ENCODE data around the gene TRMT10B. TPM values are rescaled to one million over a fixed set of nuclear protein-coding genes. Genes with fewer than 3 reads are reported as not detected.
A peak's percentile ranks its signal among the peaks of the same experiment; 100 is the strongest.
"Not testable (repeated sequence)": the region's sequence is repeated elsewhere in the genome, so short reads cannot be mapped to it uniquely, and the experiment has no call there.

TRMT10B gene
- total and polyA plus RNA-seq, 12 donors = 2.9 to 13.0 (median 8.9) TPM

DNA sequence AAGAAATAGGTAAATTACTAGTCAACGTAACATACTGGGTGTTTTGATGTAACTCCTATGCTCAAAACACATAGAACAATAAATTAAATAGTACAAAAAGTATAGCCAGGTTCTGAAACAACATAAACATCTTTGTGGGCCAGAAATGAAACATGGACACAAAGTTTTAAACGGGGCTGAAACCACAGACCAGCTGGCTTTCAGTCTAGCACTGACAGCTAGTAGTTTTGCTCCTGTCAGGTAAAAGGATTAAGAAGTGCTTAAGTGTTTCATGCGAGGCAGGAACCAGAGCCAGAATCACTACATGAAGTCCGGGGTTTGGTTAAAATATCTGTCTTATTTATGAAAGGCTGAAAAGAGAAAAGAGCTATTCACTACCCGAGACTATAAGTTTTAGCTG is 66.5 kb downstream of the TRMT10B start:
- TF ChIP-seq POLR2A (IDR thresholded peaks at IDR 0.05) = no peak
- TF ChIP-seq, protein P1, sequence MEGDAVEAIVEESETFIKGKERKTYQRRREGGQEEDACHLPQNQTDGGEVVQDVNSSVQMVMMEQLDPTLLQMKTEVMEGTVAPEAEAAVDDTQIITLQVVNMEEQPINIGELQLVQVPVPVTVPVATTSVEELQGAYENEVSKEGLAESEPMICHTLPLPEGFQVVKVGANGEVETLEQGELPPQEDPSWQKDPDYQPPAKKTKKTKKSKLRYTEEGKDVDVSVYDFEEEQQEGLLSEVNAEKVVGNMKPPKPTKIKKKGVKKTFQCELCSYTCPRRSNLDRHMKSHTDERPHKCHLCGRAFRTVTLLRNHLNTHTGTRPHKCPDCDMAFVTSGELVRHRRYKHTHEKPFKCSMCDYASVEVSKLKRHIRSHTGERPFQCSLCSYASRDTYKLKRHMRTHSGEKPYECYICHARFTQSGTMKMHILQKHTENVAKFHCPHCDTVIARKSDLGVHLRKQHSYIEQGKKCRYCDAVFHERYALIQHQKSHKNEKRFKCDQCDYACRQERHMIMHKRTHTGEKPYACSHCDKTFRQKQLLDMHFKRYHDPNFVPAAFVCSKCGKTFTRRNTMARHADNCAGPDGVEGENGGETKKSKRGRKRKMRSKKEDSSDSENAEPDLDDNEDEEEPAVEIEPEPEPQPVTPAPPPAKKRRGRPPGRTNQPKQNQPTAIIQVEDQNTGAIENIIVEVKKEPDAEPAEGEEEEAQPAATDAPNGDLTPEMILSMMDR (IDR thresholded peaks at IDR 0.05) = no peak
- Histone ChIP-seq H3K27me3 (no peaks in the 10 kb centered on the region), H3K36me3 (replicated peaks in 1 of 2) (peaks cover 0 to 15% of the 10 kb centered on the region in 2 donors), H3K4me1 (replicated peaks in 1 of 2) (peaks cover 0 to 4% of the 10 kb centered on the region in 2 donors), H3K9me3 (replicated peaks in 1 of 3) (no peaks in the 10 kb centered on the region), H3K27ac (no peak overlapping the region), H3K4me3 (no peak overlapping the region)
- DNase-seq = no peak
- 88 to 95% (median 90%) methylated on average over 5 of the region's 5 CpGs for WGBS, 4 donors
- intact Hi-C loops (cut with DNase I) = loop anchor here in 1 of 2 donors (10.0 kb wide), 1 partner anchor 45 kb away; no protein-coding TSS in a partner anchor

DNA sequence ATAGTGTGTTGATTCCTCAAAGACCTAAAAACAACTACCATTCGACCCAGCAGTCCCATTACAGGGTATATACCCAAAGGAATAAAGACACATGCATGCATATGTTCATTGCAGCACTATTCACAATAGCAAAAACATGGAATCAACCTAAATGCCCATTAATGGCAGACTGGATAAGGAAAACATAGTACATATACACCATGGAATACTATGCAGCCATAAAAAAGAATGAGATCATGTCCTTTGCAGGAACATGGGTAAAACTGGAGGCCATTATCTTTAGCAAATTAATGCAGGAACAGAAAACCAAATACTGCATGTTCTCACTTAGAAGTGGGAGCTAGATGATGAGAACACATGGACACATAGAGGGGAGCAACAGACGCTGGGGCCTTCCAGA is 71.6 kb downstream of the TRMT10B start:
- WGBS, 4 donors = 93 to 99% (median 94%) methylated on average over 2 of the region's 2 CpGs
- not testable (repeated sequence) for H3K27ac ChIP-seq; H3K4me1 ChIP-seq (replicated peaks in 1 of 2); H3K27me3 ChIP-seq; H3K9me3 ChIP-seq (replicated peaks in 1 of 3); DNase-seq; H3K4me3 ChIP-seq
- intact Hi-C loops (cut with DNase I) = loop anchor here in 1 of 2 donors (10.0 kb wide), 1 partner anchor 50 kb away; no protein-coding TSS in a partner anchor
- H3K36me3 ChIP-seq (replicated peaks in 1 of 2) = peaks cover 0 to 21% of the 10 kb centered on the region in 2 donors

DNA sequence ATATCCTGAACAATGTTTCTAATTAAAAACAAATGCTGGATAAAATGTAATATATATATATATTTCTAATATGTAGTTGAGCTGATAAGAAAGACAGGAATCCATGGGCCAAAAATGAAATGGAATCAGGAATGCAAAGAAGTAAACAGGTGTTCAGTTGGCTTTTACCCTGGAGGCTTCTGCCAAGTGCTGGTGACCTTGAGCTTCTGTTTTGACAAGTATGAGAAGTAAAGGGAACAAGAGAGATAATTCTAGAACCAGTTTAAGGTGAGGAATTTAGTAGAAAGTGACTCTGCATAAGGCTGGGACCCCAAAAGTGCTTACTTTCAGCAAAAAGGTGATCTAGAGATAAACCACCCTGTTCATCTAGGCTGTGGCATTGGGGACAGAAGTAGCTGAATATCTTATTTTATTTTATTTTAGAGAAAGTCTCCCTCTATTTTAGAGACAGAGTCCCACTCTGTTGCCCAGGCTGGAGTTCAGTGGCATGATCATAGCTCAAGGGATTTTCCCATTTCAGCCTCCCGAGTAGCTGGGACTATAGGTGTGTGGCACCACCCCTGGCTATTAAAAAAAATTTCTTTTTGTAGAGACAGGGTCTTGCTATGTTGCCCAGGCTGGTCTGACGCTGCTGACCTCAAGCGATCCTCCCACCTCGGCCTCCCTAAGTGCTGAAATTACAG is 74.0 kb downstream of the TRMT10B start:
- Histone ChIP-seq H3K4me3 (no peak overlapping the region), H3K27me3 (no peaks in the 10 kb centered on the region), H3K36me3 (replicated peaks in 1 of 2) (peaks cover 0 to 7% of the 10 kb centered on the region in 2 donors), H3K4me1 (replicated peaks in 1 of 2) (no peaks in the 10 kb centered on the region), H3K27ac (no peak overlapping the region), H3K9me3 (replicated peaks in 1 of 3) (no peaks in the 10 kb centered on the region)
- 91 to 96% (median 93%) methylated on average over 4 of the region's 4 CpGs for WGBS, 4 donors
- TF ChIP-seq, protein P1 (IDR thresholded peaks at IDR 0.05) = no peak
- no peak for TF ChIP-seq POLR2A (IDR thresholded peaks at IDR 0.05)
- peak in 1 of 7 donors; percentile 19 for DNase-seq
- intact Hi-C loops (cut with DNase I) = loop anchor here in 1 of 2 donors (10.0 kb wide), 1 partner anchor 53 kb away; no protein-coding TSS in a partner anchor

Other genes with a start within 250 kb of the TRMT10B start
- 10 to 100 TPM in 8 of 9 donors, 1 to 10 TPM in 1; 7.6 to 86.6 (median 12.4) TPM for gene FBXO10, start 177.4 kb upstream of the TRMT10B start, total RNA-seq
- gene FBXO10, start 177.4 kb upstream of the TRMT10B start, polyA plus RNA-seq = 10 to 100 TPM in 1 of 3 donors, 1 to 10 TPM in 2; 7.2 to 31.9 (median 7.4) TPM
- gene TOMM5, start 161.2 kb upstream of the TRMT10B start, total RNA-seq = 100 to 1,000 TPM in 2 of 9 donors, 10 to 100 TPM in 7; 41.0 to 319 (median 81.0) TPM
- 100 to 1,000 TPM in 2 of 3 donors, 10 to 100 TPM in 1; 86.3 to 250 (median 105) TPM for gene TOMM5, start 161.2 kb upstream of the TRMT10B start, polyA plus RNA-seq
- under 1 TPM in 5 of 9 donors, not detected in 4; 0.07 to 0.78 (median 0.41) TPM for gene FRMPD1, start 102.9 kb upstream of the TRMT10B start, total RNA-seq
- gene FRMPD1, start 102.9 kb upstream of the TRMT10B start, polyA plus RNA-seq = under 1 TPM; 0.10 to 0.20 (median 0.16) TPM
- 10 to 100 TPM; 32.2 to 67.8 (median 43.8) TPM for gene EXOSC3, start 31.3 kb downstream of the TRMT10B start, total RNA-seq
- 10 to 100 TPM; 12.5 to 51.0 (median 21.9) TPM for gene EXOSC3, start 31.3 kb downstream of the TRMT10B start, polyA plus RNA-seq
- 10 to 100 TPM; 30.3 to 60.6 (median 48.0) TPM for gene DCAF10, start 47.0 kb downstream of the TRMT10B start, total RNA-seq
- gene DCAF10, start 47.0 kb downstream of the TRMT10B start, polyA plus RNA-seq = 10 to 100 TPM in 1 of 3 donors, 1 to 10 TPM in 2; 7.1 to 53.8 (median 9.2) TPM
- gene SLC25A51, start 150.3 kb downstream of the TRMT10B start, total RNA-seq = 10 to 100 TPM; 11.9 to 28.3 (median 22.5) TPM
- gene SLC25A51, start 150.3 kb downstream of the TRMT10B start, polyA plus RNA-seq = 10 to 100 TPM in 1 of 3 donors, 1 to 10 TPM in 2; 3.8 to 14.9 (median 4.7) TPM